ENCODE data around the gene SNORC. TPM values are rescaled to one million over a fixed set of nuclear protein-coding genes. Genes with fewer than 3 reads are reported as not detected.

SNORC gene
- total RNA-seq, 4 donors from 2014 or later = 11.7 to 39.7 (median 16.9) TPM

DNA sequence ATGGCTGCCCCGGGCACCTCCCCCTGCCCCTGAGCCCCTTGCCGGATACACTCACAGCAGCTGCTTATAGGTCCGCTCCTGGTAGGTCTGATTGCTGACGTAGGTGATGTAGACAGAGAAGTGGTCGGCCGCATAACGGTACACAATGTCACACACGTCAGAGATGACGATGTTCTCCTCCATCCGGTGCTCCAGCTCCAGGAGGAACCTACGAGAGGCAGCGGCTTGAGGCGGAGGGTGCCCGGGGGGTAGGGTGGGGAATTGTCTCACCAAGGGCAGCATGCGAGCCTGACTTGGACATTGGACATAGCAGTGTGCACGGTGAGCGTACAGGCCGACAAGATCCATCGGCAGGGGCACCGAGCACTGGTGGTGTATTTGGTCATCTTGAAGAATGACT lies 22.8 kb downstream of the SNORC start:
- no peak overlapping the region for H3K4me3 ChIP-seq
- no peaks in the 10 kb centered on the region for H3K27me3 ChIP-seq
- WGBS = 97% methylated on average over 12 of the region's 20 CpGs
- H3K36me3 ChIP-seq = no peaks in the 10 kb centered on the region
- H3K27ac ChIP-seq = no peak overlapping the region
- peak; percentile 56 to 72 for DNase-seq (ENCODE audit: low spot score in 2 of 2)
- TF ChIP-seq POLR2A (IDR thresholded peaks at IDR 0.05) (no peak), EP300 (IDR thresholded peaks at IDR 0.05) (no peak), POLR2AphosphoS5 (IDR thresholded peaks at IDR 0.05) (no peak)
- TF ChIP-seq, protein P1, sequence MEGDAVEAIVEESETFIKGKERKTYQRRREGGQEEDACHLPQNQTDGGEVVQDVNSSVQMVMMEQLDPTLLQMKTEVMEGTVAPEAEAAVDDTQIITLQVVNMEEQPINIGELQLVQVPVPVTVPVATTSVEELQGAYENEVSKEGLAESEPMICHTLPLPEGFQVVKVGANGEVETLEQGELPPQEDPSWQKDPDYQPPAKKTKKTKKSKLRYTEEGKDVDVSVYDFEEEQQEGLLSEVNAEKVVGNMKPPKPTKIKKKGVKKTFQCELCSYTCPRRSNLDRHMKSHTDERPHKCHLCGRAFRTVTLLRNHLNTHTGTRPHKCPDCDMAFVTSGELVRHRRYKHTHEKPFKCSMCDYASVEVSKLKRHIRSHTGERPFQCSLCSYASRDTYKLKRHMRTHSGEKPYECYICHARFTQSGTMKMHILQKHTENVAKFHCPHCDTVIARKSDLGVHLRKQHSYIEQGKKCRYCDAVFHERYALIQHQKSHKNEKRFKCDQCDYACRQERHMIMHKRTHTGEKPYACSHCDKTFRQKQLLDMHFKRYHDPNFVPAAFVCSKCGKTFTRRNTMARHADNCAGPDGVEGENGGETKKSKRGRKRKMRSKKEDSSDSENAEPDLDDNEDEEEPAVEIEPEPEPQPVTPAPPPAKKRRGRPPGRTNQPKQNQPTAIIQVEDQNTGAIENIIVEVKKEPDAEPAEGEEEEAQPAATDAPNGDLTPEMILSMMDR (IDR thresholded peaks at IDR 0.05) = no peak
- H3K9me3 ChIP-seq = no peaks in the 10 kb centered on the region
- peaks cover 15% of the 10 kb centered on the region for H3K4me1 ChIP-seq

- Histone ChIP-seq H3K36me3 (no peaks in the 10 kb centered on the region), H3K4me1 (peaks cover 15% of the 10 kb centered on the region), H3K4me3 (no peak overlapping the region), H3K27ac (no peak overlapping the region), H3K9me3 (no peaks in the 10 kb centered on the region), H3K27me3 (no peaks in the 10 kb centered on the region)
- DNase-seq (ENCODE audit: low spot score in 2 of 2) = peak in 1 of 2 donors; percentile 54
- TF ChIP-seq, protein P1 (IDR thresholded peaks at IDR 0.05) = no peak
- TF ChIP-seq POLR2A (IDR thresholded peaks at IDR 0.05) = no peak
- TF ChIP-seq EP300 (IDR thresholded peaks at IDR 0.05) = no peak
- TF ChIP-seq POLR2AphosphoS5 (IDR thresholded peaks at IDR 0.05) = no peak
- WGBS = 85% methylated on average over 4 of the region's 8 CpGs
Measured at GRCh38 chr2:232893834-232894233, 23.8 kb downstream of the SNORC start.

- Histone ChIP-seq H3K4me1 (peaks cover 15% of the 10 kb centered on the region), H3K27ac (no peak overlapping the region), H3K9me3 (no peaks in the 10 kb centered on the region), H3K4me3 (no peak overlapping the region), H3K36me3 (no peaks in the 10 kb centered on the region), H3K27me3 (no peaks in the 10 kb centered on the region)
- no peak for DNase-seq (ENCODE audit: low spot score in 2 of 2)
- WGBS = 90% methylated on average over 7 of the region's 9 CpGs
- TF ChIP-seq, protein P1 (IDR thresholded peaks at IDR 0.05) = no peak
- TF ChIP-seq POLR2AphosphoS5 (IDR thresholded peaks at IDR 0.05) (no peak), EP300 (IDR thresholded peaks at IDR 0.05) (no peak), POLR2A (IDR thresholded peaks at IDR 0.05) (no peak)
Measured at GRCh38 chr2:232894251-232894650, 24.2 kb downstream of the SNORC start.

DNA sequence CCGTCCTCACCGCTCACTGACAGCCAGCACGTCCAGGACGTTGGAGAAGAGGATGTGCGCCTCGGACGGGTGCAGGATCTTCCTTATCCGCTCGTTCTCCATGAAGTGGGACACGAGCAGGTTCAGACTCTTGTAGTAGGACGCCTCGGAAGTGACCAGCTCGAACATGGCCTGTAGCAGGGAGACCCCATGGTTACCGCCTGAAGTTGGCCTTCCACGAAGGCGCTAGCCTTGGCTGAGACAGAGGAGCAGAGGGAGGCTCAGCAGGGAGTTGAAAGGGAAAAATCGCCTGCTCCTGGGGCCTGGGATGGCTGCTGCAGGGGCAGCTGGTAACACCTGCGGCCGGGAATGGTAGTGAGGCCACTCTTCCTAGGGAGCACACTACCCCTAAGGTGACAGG lies 24.7 kb downstream of the SNORC start:
- Histone ChIP-seq H3K4me1 (peaks cover 15% of the 10 kb centered on the region), H3K9me3 (no peaks in the 10 kb centered on the region), H3K4me3 (no peak overlapping the region), H3K27ac (no peak overlapping the region), H3K27me3 (no peaks in the 10 kb centered on the region), H3K36me3 (no peaks in the 10 kb centered on the region)
- WGBS = 93% methylated on average over 15 of the region's 19 CpGs
- peak in 1 of 2 donors; percentile 64 for DNase-seq (ENCODE audit: low spot score in 2 of 2)
- TF ChIP-seq POLR2A (IDR thresholded peaks at IDR 0.05) = no peak
- no peak for TF ChIP-seq POLR2AphosphoS5 (IDR thresholded peaks at IDR 0.05)
- no peak for TF ChIP-seq EP300 (IDR thresholded peaks at IDR 0.05)

DNA sequence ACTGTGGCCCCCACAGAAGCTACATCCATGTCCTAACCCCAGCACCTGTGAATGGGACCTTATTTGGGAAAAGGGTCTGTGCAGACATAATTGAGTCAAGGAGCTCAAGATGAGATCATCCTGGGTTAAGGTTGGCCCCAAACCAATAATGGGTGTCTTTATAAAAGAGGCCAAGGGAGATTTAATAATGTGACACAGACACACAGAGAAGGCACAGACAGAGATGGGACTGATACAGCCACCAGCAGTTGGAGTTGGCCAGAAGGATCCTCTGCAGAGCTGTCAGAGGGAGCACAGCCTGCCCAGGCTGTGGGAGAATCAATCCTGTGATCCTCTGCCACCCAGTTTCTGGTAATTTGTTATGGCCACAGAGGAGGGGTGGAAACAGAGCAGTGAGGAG lies 26.0 kb downstream of the SNORC start:
- no peaks in the 10 kb centered on the region for H3K9me3 ChIP-seq
- no peak overlapping the region for H3K4me3 ChIP-seq
- no peak overlapping the region for H3K27ac ChIP-seq
- TF ChIP-seq EP300 (IDR thresholded peaks at IDR 0.05) = no peak
- TF ChIP-seq POLR2AphosphoS5 (IDR thresholded peaks at IDR 0.05) = no peak
- no peak for TF ChIP-seq POLR2A (IDR thresholded peaks at IDR 0.05)
- TF ChIP-seq, protein P1 (IDR thresholded peaks at IDR 0.05) = no peak
- H3K36me3 ChIP-seq = no peaks in the 10 kb centered on the region
- no peaks in the 10 kb centered on the region for H3K27me3 ChIP-seq
- H3K4me1 ChIP-seq = peaks cover 9% of the 10 kb centered on the region
- peak in 1 of 2 donors; percentile 20 for DNase-seq (ENCODE audit: low spot score in 2 of 2)

All from suprapubic skin (tissue), 4 donors.